COLO668 (cell line): ENCODE results near the gene PRPSAP1.

Source experiments
- DNase-seq: peaks from one replicate; lab custom pipeline; 2025; ENCODE audit not compliant: unreplicated experiment; lab: John Stamatoyannopoulos, UW

PRPSAP1 gene

GRCh38 chr17:76353599-76354316 is at the start of gene PRPSAP1:
Gene PRPSAP1 (minus strand): TSS chr17:76353916. CDS start chr17:76353703, 213 bp downstream.
- DNase-seq, result peak; percentile 89

- no peak for DNase-seq
Measured at GRCh38 chr17:76402711-76403110, 49.0 kb upstream of the PRPSAP1 start.

GRCh38 chr17:76399175-76400172 is 45.8 kb upstream of the PRPSAP1 start:
- no peak for DNase-seq

- DNase-seq, result no peak
Measured at GRCh38 chr17:76398523-76399174, 44.9 kb upstream of the PRPSAP1 start.

GRCh38 chr17:76397687-76398522 is 44.2 kb upstream of the PRPSAP1 start:
- peak; percentile 73 for DNase-seq

GRCh38 chr17:76397184-76397583 is 43.5 kb upstream of the PRPSAP1 start:
- DNase-seq, result no peak

GRCh38 chr17:76395980-76396379 is 42.3 kb upstream of the PRPSAP1 start:
- DNase-seq, result no peak

- peak; percentile 38 for DNase-seq
Measured at GRCh38 chr17:76394166-76394565, 40.5 kb upstream of the PRPSAP1 start.

GRCh38 chr17:76391200-76391715 is 37.5 kb upstream of the PRPSAP1 start:
- DNase-seq, result no peak

GRCh38 chr17:76390003-76390421 is 36.3 kb upstream of the PRPSAP1 start:
- no peak for DNase-seq

- no peak for DNase-seq
Measured at GRCh38 chr17:76388966-76389888, 35.5 kb upstream of the PRPSAP1 start.

GRCh38 chr17:76386966-76387765 is 33.5 kb upstream of the PRPSAP1 start:
- DNase-seq, result no peak

GRCh38 chr17:76385892-76386786 is 32.4 kb upstream of the PRPSAP1 start:
- DNase-seq, result peak; percentile 76

GRCh38 chr17:76384987-76385891 is 31.5 kb upstream of the PRPSAP1 start:
- DNase-seq, result peak; percentile 33

- peak; percentile 65 for DNase-seq
Measured at GRCh38 chr17:76384222-76384986, 30.7 kb upstream of the PRPSAP1 start, which contains the start of gene SPHK1. Gene SPHK1 (plus strand): TSS chr17:76384609. CDS start chr17:76385645, 1,036 bp downstream.
